Measurements from ENCODE around the gene IBA57.

Gene IBA57

DNA sequence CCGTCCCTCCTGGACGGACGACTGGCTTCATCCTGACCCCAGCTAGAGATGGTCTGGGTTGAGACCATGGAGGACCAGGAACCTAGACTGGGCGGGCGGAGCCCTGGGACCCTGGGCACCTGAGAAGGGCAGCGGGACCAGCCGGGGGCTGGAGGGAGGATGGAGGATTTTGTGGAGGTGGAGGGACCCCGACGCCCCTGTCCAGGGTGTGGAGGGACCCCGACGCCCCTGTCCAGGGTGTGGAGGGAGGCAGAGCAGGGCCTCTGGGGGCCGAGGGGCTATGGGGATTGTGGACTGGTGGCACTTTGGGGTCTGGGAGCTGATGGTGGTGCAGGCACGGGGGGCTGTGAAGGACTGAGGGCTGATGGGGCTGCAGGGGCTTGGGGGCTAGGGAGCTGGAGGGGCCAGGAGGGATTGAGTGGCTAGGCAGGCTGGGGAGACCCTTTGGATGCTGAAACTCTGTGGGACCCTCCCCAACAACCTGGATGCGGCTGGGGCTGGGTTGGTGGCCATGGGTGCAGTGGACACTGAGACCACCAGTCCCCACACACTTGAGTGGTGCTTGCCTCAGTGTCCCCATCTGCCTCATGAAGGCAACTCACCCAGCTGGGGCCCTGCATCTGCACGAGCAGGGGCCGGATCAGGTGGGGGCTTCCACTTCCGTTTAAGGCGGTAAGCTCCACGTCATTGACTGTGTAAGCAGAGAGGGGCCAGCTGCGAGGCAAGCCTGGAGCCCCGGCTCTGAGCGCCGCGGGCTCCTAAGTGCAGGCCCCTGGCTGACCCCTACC lies 8.5 kb upstream of the IBA57 start:
- no peak for FAIRE-seq

- FAIRE-seq, result no peak
Observed at GRCh38 chr1:228157729-228158126, 7.9 kb upstream of the IBA57 start.

DNA sequence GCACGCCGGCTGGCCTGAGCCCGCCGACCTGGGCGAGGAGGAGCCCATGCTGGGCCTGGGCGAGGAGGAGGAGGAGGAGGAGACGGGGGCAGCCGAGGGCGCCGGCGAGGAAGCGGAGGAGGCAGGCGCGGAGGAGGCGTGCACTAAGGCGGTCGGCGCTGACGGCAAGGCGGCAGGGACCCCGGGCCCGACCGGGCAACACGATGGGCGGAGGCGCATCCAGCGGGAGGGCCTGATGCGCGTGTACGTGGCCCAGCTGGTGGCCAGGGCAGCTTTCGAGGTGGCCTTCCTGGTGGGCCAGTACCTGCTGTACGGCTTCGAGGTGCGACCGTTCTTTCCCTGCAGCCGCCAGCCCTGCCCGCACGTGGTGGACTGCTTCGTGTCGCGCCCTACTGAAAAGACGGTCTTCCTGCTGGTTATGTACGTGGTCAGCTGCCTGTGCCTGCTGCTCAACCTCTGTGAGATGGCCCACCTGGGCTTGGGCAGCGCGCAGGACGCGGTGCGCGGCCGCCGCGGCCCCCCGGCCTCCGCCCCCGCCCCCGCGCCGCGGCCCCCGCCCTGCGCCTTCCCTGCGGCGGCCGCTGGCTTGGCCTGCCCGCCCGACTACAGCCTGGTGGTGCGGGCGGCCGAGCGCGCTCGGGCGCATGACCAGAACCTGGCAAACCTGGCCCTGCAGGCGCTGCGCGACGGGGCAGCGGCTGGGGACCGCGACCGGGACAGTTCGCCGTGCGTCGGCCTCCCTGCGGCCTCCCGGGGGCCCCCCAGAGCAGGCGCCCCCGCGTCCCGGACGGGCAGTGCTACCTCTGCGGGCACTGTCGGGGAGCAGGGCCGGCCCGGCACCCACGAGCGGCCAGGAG lies 7.2 kb upstream of the IBA57 start:
- no peak for FAIRE-seq

GRCh38 chr1:228159008-228159665 lies 6.5 kb upstream of the IBA57 start:
- no peak for FAIRE-seq

DNA sequence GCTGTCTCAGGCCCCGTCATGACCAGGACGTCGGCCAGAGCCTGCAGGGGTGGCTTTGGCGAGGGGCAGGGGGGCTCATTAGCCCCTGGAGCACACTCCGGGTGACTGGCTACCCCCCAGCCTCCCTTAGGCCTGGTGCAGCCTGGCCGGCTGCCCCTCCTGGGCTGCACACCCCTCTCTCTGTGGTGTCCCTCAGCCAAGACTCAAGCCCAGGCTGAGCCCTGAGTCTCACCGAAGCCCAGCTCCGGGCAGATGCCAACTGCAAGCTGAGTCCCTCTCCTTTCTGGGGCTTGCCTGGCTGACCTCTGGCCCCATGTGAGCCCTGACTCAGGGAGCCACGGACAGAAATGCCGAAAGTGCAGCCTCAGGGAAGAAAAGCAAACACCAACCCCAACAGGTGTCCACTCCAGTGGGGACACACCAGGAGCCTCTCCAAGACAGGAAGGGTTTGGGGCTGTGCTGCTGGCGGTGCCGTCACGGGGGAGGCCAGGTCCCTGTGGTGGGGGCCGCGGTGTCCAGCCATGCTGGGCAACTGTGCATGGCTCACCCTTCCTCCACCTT lies 5.3 kb upstream of the IBA57 start:
- no peak for FAIRE-seq

- FAIRE-seq, result no peak
Observed at GRCh38 chr1:228161362-228161761, 4.2 kb upstream of the IBA57 start.

- no peak for FAIRE-seq
Observed at GRCh38 chr1:228161866-228162265, 3.7 kb upstream of the IBA57 start.

DNA sequence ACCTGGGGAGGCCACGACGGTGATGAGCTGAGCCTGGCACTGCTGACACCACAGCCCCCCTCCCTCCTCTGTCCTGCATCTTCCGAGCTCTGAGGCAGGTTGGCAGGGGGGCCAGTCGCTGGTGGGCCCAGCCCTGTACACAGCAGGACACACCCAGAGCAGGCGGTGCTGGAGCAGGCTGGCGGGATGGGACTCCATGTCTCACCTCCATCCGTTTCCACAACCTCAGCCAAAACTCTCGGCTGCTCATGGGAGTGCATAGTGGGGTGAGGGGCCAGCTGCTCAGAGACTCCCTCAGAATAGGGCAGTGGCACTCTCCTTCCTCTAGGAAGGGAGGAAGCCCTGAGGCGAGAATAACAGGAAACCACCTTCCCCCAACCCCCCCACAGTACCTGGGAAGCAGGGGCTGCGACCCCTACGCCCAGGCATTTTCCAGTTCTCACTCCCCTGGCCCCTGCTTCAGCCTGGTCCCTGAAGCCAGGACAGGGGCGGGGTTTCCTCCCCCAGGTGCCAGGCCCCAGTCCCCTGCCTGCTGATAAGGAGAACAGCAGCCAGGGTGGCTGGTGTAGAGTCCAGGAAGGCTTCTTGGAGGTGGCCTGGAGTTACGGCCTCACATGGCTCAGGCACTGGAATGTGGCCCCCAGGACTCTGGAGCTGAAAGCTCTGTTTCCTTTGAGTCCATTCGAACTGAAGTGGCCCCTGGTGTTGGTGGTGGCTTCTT lies 3.2 kb upstream of the IBA57 start:
- no peak for FAIRE-seq

GRCh38 chr1:228163007-228163753 lies 2.4 kb upstream of the IBA57 start:
- no peak for FAIRE-seq

DNA sequence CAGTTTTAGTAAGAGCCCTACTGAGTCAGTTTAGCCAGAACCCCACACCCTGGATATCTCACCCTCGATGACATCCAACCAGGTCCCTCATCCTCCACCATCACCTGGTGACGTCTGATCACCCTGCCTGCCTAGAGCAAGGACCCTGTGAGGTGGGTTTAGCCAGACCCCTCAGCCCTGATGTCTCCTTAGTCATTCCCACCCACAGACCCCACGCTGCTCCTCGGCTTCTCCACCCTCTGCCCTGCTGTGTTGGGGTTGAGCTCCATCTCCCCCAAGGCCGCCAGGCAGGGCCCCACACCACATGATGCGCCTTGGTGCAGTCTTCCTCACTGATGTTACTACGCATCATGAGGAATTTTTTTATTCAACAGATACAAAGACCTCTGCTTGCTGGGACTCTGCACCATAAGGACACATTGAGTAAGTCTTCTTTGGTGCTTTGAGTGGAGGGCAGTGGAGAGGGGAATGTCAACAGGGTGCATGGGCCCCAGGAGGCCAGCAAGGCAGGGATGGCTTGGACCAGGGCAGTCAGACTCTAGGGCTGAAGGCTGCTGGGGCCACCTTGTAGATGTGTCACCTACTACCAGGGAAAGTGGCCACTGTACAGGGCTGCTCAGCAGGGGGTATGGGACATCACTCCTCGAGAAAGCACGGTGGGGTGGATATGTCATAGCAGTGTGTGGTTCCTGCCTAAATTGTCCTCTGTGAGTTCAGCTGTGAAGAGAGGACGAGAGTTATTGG lies 1.7 kb upstream of the IBA57 start:
- FAIRE-seq, result no peak

DNA sequence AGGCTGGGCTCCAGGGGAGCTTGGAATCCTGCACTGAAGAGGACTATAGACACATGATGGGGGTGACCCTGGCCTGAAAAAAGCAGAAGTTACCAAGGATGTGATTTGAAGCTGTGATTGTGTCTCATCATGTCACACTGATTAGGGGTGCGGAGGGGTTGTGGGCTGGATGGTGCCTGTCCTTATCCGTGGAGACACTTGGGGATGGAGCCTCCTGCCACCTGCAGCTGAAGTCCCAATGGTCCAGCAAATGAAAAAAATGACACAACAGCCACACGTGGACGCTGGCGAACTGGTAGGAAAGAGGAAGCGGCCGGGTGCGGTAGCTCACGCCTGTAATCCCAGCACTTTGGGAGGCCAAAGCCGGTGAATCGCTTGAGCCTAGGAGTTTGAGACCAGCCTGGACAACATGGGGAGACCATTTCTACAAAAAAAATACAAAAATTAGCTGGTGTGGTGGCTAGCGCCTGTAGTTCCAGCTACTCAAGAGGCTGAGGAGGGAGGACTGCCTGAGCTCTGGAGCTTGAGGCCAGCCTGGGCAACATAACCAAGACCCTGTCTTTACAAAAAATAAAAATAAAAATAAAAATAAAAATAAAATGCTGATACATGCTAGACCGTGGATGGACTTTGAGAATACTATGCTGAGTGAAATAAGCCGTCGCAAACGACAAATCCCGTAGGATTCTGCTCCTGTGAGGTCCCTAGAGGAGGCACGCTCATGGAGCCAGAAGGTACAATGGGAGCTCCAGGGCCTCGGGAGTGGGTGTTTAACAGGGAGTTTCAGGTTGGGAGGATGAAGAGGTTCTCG lies 838 bp upstream of the IBA57 start:
- no peak for FAIRE-seq

GRCh38 chr1:228166170-228166936 lies 749 bp downstream of the IBA57 start:
- no peak for FAIRE-seq

DNA sequence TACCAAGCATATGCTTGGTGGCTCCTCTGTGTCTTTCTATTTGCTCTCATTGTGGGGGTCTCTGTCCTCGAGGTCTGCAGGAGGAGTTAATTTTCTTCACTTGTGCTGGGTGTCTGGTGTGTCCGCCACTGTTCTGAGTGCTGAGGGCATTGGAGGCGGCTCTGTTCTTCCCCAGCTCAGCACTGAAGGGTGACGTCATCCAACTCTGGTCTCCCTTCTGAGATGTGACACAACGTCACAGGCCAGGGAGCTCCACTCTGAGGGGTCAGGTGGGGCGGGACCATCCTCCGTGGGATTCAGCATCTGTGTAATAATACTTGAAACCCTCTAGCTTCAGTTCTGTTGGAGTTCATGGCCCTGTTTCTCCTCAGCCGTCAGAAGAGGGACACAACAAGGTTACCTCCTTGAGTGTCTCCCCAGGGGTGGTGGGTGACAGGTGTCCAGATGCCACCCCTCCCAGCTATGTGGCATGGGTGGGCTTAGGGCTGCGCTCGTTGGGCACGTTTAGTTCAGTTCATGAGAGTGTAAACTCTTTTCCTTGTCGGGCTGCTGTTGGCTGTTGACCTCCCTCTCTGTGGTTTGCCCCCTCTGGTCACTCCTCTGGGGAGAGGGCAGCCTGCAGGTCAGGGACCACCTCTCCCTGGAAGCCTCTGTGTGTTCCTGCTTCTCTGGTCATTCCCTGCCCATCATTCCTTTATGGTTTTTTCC lies 3.1 kb downstream of the IBA57 start:
- FAIRE-seq, result no peak

- no peak for FAIRE-seq
Observed at GRCh38 chr1:228169345-228169744, 3.7 kb downstream of the IBA57 start.

DNA sequence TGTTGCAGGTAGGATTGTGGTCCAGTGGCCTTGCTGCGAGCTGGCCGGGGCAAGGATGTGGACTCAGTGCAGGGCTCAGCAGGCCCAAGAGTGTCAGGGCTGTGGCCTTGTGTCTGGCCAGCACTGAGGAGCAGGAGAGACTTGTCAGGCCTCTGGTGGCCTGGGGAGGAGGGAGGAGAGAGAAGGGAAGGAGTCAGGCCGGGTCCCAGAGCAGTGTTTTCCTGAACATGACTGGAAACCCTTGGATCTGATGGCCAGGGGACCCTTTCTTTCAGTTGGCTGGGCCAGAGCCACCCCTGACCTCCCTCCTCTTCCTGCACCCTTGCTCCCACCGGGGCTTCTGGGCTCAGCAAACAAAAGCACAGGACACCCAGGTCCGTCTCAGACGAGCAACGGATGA lies 5.1 kb downstream of the IBA57 start:
- FAIRE-seq, result no peak

- no peak for FAIRE-seq
Observed at GRCh38 chr1:228171221-228171891, 5.8 kb downstream of the IBA57 start.

DNA sequence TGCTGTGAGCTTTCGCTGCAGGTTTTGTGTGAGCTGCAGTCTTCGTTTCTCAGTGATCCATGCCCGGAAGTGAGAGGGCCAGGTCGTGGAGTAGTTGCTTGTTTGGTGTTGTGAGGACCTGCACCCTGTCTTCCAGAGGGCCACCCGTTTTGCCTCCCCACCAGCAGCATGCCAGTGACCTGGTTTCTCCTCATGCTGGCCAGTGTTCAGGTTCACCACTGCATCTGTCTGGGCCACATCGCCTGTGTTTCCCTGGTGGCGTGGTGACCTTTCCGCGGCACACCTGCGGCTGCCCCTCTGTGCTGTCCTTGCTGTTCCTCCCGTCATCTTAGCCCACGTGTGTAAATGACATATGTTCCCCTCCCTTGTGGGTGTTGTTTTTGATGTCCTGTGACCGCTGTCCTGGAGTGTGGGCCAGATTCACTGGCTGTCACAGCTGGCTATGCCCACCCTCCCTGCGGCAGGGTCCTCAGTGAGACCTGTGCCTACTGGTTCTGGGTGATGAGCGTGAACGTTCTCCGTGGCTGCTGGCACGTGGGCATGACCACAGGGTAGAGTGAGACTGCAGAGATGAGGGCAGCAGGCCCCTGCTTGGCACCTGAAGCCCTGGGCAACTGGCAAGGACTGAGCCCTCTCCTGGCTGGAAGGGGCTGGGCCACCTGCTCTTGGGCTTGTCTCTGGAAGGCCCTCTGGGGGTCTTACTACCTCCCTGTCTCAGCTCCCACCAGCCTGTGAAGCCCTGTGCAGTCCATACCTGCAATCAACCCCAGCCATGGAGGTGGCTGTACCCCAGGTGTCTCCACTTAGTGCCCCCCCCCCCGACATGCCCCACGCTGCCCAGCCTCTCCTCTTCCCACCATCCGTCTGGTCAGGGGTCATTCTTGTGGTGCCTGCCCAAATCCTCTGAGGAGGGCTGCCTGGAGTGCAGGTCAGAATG lies 7.3 kb downstream of the IBA57 start:
- no peak for FAIRE-seq

Measured in endometrium (tissue), 2 donors.